Keratinocyte (primary cell): ENCODE data around the gene SAE1. TPM values are rescaled to one million over a fixed set of nuclear protein-coding genes. Genes with fewer than 3 reads are reported as not detected.

Source experiments
- DNase-seq: peaks from one replicate; pipeline ENCODE4 v3.0.0-alpha.2; 2011; ENCODE audit warnings: low read depth, missing footprints, low spot score
- FAIRE-seq: peaks from 2 replicates; lab custom pipeline; 2011; peaks lifted over from hg19 to GRCh38; lab: Jason Lieb, UNC
- H2AFZ ChIP-seq: 2 replicates; pipeline ENCODE4 v1.6.0; 2012; ENCODE audit warnings: low read length, control low read depth, inconsistent platforms; ENCODE audit not compliant: control insufficient read depth
- H3K27ac ChIP-seq: 2 replicates; pipeline ENCODE4 v1.5.1; 2011; ENCODE audit warnings: low read length; ENCODE audit not compliant: control insufficient read depth, insufficient read depth
- H3K27me3 ChIP-seq: 3 replicates; pipeline ENCODE4 v1.6.0; 2011; ENCODE audit warnings: low read length; ENCODE audit not compliant: control insufficient read depth, insufficient read depth; ENCODE audit errors: extremely low read depth
- H3K36me3 ChIP-seq, 2 experiments: 2 replicates in 1 of 2; 3 replicates in 1 of 2; pipeline ENCODE4 v1.5.1; 2011; ENCODE audit warnings: low read length in 2 of 2, mild to moderate bottlenecking in 1 of 2; ENCODE audit not compliant: control insufficient read depth in 2 of 2, insufficient read depth in 2 of 2; ENCODE audit errors: extremely low read depth in 1 of 2
- H3K4me1 ChIP-seq: 3 replicates; pipeline ENCODE4 v1.5.1; 2011; ENCODE audit warnings: low read length; ENCODE audit not compliant: control insufficient read depth, insufficient read depth; ENCODE audit errors: extremely low read depth
- H3K4me2 ChIP-seq: 3 replicates; pipeline ENCODE4 v1.6.0; 2011; ENCODE audit warnings: low read depth, low read length; ENCODE audit not compliant: control insufficient read depth, insufficient read depth; ENCODE audit errors: extremely low read depth
- H3K4me3 ChIP-seq, 3 experiments: fragments of 200-600 bp in 1 of 3; sonication (generic) in 1 of 3; 2 replicates in 2 of 3; 3 replicates in 1 of 3; pipeline ENCODE4 v1.5.1; 2011 to 2016; ENCODE audit warnings: low read length in 3 of 3, mild to moderate bottlenecking in 3 of 3, control low read depth in 2 of 3, inconsistent platforms in 1 of 3, low read depth in 1 of 3, mixed read lengths in 1 of 3, mixed run types in 1 of 3, moderate library complexity in 1 of 3; ENCODE audit not compliant: control insufficient read depth in 2 of 3, insufficient read depth in 2 of 3; ENCODE audit errors: extremely low read depth in 1 of 3
- H3K79me2 ChIP-seq: 2 replicates; pipeline ENCODE4 v1.6.0; 2012; ENCODE audit warnings: low read length; ENCODE audit not compliant: control insufficient read depth, insufficient read depth
- H3K9ac ChIP-seq: 3 replicates; pipeline ENCODE4 v1.6.0; 2011; ENCODE audit warnings: low read length; ENCODE audit not compliant: control insufficient read depth, insufficient read depth; ENCODE audit errors: extremely low read depth
- H3K9me1 ChIP-seq: 3 replicates; pipeline ENCODE4 v1.6.0; 2011; ENCODE audit warnings: low read length; ENCODE audit not compliant: control insufficient read depth, insufficient read depth; ENCODE audit errors: extremely low read depth
- H3K9me3 ChIP-seq: 2 replicates; pipeline ENCODE4 v1.5.1; 2012; ENCODE audit warnings: low read depth, low read length; ENCODE audit not compliant: control insufficient read depth
- H4K20me1 ChIP-seq: 3 replicates; pipeline ENCODE4 v1.6.0; 2011; ENCODE audit warnings: low read length; ENCODE audit not compliant: control insufficient read depth, insufficient read depth; ENCODE audit errors: extremely low read depth
- EZH2 ChIP-seq: IDR thresholded peaks from one replicate; pipeline ENCODE4 v1.6.1; 2012; ENCODE audit warnings: inconsistent platforms, mild to moderate bottlenecking, low read length, moderate library complexity
- dilution Hi-C: fragments of 300-500 bp; cut with MboI; formaldehyde crosslinking; loops from one replicate; pipeline ENCODE4 v1.7.0; 2020; ENCODE audit warnings: low sequenced_read_pairs; ENCODE audit not compliant: extremely low pct_ligation_motif_present
- polyA plus RNA-seq, 5 experiments: library from polyadenylated mRNA; depleted of rRNA in 3 of 5; stranded (reverse) in 3 of 5; stranded (forward) in 1 of 5; unstranded in 1 of 5; fragments of >200 nt; gene quantifications; 1 replicate in 1 of 5; 2 replicates in 3 of 5; 3 replicates in 1 of 5; pipeline versions ENCODE4 v1.2.1 to v1.2.3, GENCODE V29; 2011 to 2012; ENCODE audit warnings: missing spikeins in 2 of 5, low read depth in 1 of 5, low replicate concordance in 1 of 5
- TF ChIP-seq, protein P1 (sequence below), 3 experiments: IDR thresholded peaks in 1 of 3; conservative IDR thresholded peaks in 1 of 3; optimal IDR thresholded peaks in 1 of 3; 2 replicates in 2 of 3; 3 replicates in 1 of 3; pipeline versions ENCODE3 to v1.5.1; 2011; ENCODE audit warnings: low read length in 3 of 3, mild to moderate bottlenecking in 3 of 3, moderate library complexity in 2 of 3, control low read depth in 1 of 3, inconsistent platforms in 1 of 3; ENCODE audit not compliant: insufficient read depth in 2 of 3; ENCODE audit errors: extremely low read depth in 1 of 3

Gene SAE1
- polyA plus RNA-seq, 1 donor (not counting 4 experiments of a cell fraction or from before 2014, with no cell fraction given), result 102 TPM

DNA sequence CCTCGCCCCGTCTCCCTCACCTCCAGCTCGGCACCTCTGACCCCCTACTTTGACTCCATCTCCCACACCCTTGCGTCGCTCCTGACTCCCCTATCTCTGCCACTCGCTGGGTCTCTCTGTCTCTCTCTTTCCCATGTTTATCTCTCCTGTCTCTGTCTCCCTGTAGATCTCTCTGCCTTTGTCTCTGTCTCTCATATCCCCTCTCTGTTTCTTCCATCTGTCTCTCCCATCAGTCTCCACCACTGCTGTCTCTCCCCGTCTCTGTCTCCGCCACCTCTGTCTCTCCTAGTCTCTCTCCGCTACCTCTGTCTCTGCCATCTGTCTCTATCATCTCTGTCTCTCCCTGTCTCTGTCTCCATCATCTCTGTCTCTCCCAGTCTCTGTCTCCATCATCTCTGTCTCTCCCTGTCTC, 112.7 kb downstream of the SAE1 start:
- Histone ChIP-seq H3K27me3 (no peaks in the 10 kb centered on the region), H3K4me1 (peaks cover 31% of the 10 kb centered on the region), H3K27ac (peak overlapping the region; percentile 76), H3K4me2 (peak overlapping the region; percentile 43), H3K4me3 (peak overlapping the region; percentile 7 to 58 (median 13)), H4K20me1 (no peaks in the 10 kb centered on the region), H2AFZ (peak overlapping the region; percentile 45), H3K36me3 (peaks cover 0 to 10% of the 10 kb centered on the region in 2 experiments), H3K9ac (peak overlapping the region; percentile 85), H3K9me3 (no peaks in the 10 kb centered on the region), H3K9me1 (peaks cover 2% of the 10 kb centered on the region), H3K79me2 (no peaks in the 10 kb centered on the region)
- DNase-seq (no peak), FAIRE-seq (no peak)
- dilution Hi-C loops, result no loop called here
- TF ChIP-seq, protein P1, sequence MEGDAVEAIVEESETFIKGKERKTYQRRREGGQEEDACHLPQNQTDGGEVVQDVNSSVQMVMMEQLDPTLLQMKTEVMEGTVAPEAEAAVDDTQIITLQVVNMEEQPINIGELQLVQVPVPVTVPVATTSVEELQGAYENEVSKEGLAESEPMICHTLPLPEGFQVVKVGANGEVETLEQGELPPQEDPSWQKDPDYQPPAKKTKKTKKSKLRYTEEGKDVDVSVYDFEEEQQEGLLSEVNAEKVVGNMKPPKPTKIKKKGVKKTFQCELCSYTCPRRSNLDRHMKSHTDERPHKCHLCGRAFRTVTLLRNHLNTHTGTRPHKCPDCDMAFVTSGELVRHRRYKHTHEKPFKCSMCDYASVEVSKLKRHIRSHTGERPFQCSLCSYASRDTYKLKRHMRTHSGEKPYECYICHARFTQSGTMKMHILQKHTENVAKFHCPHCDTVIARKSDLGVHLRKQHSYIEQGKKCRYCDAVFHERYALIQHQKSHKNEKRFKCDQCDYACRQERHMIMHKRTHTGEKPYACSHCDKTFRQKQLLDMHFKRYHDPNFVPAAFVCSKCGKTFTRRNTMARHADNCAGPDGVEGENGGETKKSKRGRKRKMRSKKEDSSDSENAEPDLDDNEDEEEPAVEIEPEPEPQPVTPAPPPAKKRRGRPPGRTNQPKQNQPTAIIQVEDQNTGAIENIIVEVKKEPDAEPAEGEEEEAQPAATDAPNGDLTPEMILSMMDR (optimal IDR thresholded peaks at IDR 0.05 in 1 of 3, IDR thresholded peaks at IDR 0.05 in 1 of 3, conservative IDR thresholded peaks at IDR 0.05 in 1 of 3; ENCODE audit: extremely low read depth in 1 of 3, insufficient read depth in 2 of 3, low read length in 3 of 3), result no peak

DNA sequence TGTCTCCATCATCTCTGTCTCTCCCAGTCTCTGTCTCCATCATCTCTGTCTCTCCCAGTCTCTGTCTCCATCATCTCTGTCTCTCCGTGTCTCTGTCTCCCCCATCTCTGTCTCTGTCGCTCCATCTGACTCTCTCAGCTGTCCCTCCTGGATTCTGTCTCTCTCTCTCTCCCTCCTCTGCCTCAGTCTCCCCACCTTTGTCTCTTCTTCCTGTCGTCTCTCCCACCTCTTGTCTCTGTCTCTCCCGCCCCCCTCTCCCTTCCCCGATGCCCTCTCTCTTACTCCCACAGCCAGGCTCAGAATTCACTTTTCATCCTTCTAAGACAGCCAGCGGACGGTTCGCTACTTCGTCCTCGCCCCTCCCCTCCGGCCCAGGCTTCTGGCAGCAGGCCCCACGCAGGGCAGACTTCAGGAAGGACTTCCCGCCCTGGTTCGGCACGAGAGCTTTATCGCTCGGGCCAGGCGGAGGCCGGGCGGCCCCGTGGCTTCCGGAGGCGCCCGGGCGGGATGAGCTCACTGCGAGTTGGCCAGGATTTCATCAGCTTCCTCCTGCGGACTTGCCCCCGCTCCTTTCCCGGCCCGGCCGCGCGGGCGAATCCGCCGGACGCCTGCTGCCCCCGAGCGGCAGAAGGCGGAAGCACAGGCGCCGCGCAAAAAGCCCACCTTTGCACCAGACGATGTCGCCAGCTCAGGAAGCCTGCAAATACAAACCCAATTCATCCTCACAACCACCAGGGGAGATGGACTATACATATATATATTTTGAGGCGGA, 113.3 kb downstream of the SAE1 start:
- Histone ChIP-seq H3K9me1 (peaks cover 2% of the 10 kb centered on the region), H3K27me3 (no peaks in the 10 kb centered on the region), H4K20me1 (no peaks in the 10 kb centered on the region), H3K4me2 (peak overlapping the region; percentile 43), H3K4me1 (peaks cover 31% of the 10 kb centered on the region), H2AFZ (peak overlapping the region; percentile 1), H3K36me3 (peaks cover 0 to 10% of the 10 kb centered on the region in 2 experiments), H3K79me2 (no peaks in the 10 kb centered on the region), H3K4me3 (peak overlapping the region; percentile 27 to 58 (median 55)), H3K27ac (peak overlapping the region; percentile 76), H3K9ac (peak overlapping the region; percentile 85), H3K9me3 (no peaks in the 10 kb centered on the region)
- TF ChIP-seq, protein P1 (optimal IDR thresholded peaks at IDR 0.05 in 1 of 3, IDR thresholded peaks at IDR 0.05 in 1 of 3, conservative IDR thresholded peaks at IDR 0.05 in 1 of 3; ENCODE audit: extremely low read depth in 1 of 3, insufficient read depth in 2 of 3, low read length in 3 of 3), result peak; percentile 87 to 95 (median 91)
- TF ChIP-seq EZH2, result no peak
- FAIRE-seq, result no peak
- DNase-seq, result peak; percentile 87
- dilution Hi-C loops, result no loop called here
